HG03378 (cell line): ENCODE results near the gene FBXO17.
"Not testable (repeated sequence)": the region's sequence is repeated elsewhere in the genome, so short reads cannot be mapped to it uniquely, and the experiment has no call there.

ENCODE experiments used
- ATAC-seq: cut with Tn5 transposase; IDR thresholded peaks from one replicate; pipeline ENCODE4 v1.9.1; 2021; ENCODE audit warnings: mild to moderate bottlenecking, moderate library complexity; ENCODE audit not compliant: unreplicated experiment

Gene FBXO17

GRCh38 chr19:38975214-38975860 lies at the start of gene FBXO17:
Gene FBXO17 (minus strand): TSS chr19:38975742. CDS start chr19:38950319, 25,423 bp downstream.
- no peak for ATAC-seq

DNA sequence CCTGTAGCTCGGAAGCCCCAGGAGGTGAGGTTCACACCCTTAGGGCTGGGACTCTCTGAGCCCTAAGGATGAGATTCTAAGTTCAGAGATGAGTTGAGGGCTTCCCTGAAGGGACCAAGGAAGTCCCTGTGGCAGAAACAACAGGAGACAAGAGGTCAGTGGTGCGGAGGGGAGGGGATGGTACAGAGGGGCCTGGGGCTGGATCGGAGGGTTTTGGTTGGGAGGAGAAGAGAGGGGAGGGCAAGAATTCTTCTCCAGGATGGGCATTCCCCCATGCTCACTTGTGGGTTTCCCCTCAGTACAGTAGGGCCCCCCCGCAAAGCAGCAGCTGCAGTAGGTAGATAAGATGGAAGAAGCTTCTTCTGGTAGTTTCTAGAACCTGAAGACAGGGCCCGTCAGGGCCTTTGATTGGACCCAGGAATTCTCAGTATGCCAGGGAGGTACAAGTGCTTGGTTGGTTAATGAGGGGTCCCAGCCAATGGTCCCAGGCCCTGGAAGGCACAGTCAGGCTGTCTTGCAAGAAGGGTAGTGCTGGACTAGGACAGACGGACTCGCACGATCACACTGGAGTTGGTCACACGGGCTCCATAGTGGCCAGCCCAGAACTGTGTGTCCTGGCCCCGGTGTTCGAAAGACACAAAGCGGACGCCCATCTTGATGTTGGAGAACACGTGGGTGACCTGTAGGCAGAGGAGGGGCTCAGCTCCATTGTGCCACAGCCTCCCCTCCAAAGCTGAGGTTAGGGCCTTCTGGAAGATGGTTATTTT lies 49.5 kb upstream of the FBXO17 start:
- ATAC-seq: no peak

GRCh38 chr19:39021063-39021462 lies 45.5 kb upstream of the FBXO17 start:
- ATAC-seq: no peak

DNA sequence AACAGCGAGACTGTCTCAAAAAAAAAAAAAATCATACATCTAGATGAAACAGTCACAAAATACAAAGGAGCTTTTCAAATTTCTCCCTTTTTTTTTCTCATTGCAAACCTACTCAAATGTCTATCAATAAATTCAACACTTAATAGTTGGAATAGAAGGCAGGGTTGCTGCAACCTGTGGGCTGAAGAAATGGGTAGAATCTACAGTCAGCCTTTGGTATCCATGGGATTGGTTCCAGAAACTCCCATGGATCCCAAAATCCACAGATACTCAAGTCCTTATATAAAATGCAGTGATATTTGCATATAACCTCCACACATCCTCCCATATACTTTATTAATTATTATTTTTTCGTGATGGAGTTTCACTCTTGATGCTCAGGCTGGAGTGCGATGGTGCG lies 42.1 kb upstream of the FBXO17 start:
- ATAC-seq: no peak

GRCh38 chr19:39017026-39017425 lies 41.5 kb upstream of the FBXO17 start:
- ATAC-seq: no peak

DNA sequence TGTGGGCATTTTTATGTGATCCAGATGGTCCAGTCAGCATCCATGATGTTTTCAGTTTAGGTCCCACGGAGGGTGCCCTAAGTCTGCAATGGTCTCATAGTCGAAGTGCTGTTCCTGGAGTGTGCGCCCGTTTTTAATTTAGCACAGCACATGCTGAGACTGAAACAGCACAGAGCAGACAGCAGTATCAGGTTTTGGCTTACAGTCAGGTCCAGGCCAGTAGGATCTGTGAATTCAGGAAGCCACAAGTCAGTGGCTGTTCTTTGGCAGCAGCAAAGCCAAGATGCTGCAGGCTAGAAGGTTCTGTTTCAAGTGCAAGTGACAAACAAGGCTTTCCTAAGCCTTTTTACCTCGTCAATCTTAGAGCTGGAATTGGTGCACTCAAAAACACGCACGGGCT lies 38.5 kb upstream of the FBXO17 start:
- ATAC-seq: no peak

GRCh38 chr19:39009001-39009400 lies 33.5 kb upstream of the FBXO17 start:
- no peak for ATAC-seq

- no peak for ATAC-seq
Measured at GRCh38 chr19:39008137-39008536, 32.6 kb upstream of the FBXO17 start.

GRCh38 chr19:39007096-39007495 lies 31.6 kb upstream of the FBXO17 start:
- no peak for ATAC-seq

- no peak for ATAC-seq
Measured at GRCh38 chr19:39004403-39004802, 28.9 kb upstream of the FBXO17 start.

DNA sequence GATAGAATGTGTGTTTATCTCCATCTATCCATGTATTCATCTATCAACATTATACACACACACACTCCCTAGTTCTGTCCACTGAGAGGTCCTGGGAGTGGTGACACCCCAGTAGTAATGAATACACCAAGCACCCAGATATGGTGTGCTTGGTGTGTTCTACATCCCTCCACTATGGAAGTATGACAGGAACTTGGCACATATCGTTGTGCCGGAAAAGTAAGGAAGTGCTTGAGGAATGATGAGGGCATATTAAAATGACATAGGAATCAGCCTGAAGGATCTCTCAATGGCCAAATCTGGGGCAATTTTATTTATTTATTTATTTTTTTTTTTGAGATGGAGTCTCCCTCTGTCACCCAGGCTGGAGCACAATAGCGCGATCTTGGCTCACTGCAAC lies 28.3 kb upstream of the FBXO17 start:
- ATAC-seq: no peak

DNA sequence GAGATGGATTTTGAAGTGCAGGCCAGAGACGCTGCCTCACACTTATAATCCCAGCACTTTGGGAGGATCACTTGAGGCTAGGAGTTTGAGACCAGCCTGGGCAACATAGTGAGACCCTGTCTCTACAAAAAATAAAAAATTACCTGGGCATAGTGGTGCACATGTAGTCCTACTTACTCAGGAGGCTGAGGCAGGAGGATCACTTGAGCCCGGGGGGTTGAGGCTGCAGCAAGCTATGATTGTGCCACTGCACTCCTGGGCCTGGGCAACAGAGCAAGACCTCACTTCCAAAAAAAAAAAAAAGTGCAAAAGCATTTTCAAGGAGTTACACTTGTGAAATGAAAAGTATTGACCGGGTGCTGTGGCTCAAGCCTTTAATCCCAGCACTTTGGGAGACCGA lies 27.6 kb upstream of the FBXO17 start:
- ATAC-seq: no peak

- no peak for ATAC-seq
Measured at GRCh38 chr19:39001041-39001440, 25.5 kb upstream of the FBXO17 start.

- ATAC-seq: not testable (repeated sequence)
Measured at GRCh38 chr19:38997576-38997975, 22.0 kb upstream of the FBXO17 start.

DNA sequence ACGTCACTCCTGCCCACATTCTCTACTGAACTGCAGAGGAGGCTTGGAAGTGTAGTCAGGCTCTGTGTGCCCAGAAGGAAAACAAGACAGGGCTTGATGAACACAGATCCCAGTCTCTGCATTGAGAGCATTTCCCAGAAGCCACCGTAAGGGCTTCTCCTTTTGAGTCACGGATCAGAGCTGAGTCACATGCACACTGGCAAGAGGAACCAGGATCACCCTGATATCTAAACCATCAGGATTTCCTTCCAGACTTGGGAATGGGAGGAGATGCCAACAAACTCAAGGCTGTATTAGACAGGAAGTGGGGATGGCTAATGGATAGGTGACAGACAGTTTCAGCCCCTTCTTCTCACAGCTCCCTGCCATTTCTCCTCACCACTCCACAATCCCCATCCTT lies 17.7 kb upstream of the FBXO17 start:
- no peak for ATAC-seq

DNA sequence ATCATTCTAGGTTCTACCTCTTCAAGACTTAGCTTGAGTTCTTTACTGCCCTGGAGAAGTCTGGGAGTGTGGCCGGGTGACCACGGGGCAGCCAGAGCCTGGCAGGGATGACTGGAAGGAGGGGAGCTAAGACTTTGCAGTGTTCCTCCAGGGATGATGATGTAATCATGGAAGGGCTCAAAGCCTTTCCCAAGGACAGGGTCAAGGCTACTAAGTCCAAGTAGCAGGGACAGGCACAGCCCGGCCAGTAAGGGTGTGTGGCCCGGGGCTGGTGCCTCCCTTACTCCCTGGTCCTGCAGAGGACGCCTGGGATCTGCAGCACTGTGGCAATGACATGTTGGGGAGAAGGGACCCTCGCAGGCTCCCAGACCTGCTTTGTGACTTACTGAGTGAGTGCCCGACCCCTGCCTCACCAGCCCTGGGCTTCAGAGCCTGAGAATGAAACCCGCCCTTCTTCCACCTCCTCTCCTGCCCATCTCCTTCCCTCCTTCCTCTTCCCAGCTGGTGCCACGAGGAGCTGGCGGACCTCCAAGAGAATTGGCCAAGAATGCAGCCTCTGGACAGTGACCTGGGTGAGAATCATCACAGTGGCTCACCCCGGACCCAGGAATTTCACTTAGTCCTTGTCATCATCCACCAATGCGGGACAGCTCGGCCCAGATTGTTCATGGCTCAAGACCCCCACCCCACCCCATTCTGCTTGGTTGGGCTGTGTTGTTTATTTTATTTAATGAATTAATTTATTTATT lies 15.6 kb upstream of the FBXO17 start:
- no peak for ATAC-seq

DNA sequence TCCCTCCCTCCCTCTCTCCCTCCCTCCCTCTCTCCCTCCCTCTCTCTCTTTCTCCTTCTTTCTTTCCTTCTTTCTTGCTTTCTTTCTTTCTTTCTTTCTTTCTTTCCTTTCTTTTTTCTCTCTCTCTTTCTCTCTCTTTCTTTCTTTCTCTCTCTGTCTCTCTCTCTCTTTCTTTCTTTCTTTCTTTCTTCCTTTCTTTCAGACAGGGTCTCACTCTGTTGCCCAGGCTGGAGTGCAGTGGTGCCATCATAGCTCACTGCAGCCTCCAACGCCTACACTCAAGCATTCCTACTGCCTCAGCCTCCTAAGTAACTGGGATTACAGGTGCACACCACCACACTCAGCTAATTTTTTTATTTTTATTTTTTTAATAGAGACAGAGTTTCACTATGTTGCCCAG lies 14.1 kb upstream of the FBXO17 start:
- ATAC-seq: not testable (repeated sequence)

DNA sequence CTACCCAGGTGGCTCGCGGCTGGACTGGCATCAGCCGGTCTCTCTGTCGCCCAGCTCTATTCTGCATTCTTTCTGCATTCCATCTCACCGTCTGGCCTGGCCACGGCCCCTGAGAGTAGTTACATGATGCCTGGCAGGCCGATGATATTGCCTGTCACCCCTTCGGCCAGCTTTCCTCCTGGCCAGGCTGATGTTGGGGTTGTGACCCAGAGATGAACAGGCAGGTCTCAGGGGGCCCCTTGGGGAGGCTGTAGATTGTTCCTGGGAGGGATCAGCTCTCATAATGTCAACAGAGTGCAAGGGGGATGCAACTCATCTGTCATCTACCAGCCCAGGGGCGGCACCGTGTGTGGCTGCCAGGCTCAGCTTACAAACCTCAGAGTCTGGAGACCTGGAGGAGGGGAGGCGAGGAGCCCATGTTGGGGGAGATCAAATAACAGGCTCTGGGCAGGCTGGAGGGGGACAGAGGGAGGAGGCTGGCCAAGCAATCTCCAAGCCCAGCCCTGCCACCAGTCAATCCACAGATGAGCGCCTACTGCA lies 13.6 kb upstream of the FBXO17 start:
- no peak for ATAC-seq

- ATAC-seq: not testable (repeated sequence)
Measured at GRCh38 chr19:38988627-38989026, 13.1 kb upstream of the FBXO17 start.

DNA sequence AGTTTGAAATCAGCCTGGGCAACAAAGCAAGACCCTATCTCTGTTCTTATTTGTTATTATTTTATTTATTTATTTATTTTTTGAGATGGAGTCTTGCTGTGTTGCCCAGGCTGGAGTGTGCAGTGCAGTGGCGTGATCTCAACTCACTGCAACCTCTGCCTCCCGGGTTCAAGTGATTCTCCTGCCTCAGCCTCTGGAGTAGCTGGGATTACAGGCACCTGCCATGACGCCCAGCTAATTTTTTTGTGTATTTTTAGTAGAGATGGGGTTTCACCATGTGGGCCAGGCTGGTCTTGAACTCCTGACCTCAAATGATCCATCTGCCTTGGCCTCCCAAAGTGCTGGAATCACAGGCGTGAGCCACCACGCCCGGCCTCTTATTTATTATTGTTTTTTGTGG lies 12.2 kb upstream of the FBXO17 start:
- not testable (repeated sequence) for ATAC-seq

DNA sequence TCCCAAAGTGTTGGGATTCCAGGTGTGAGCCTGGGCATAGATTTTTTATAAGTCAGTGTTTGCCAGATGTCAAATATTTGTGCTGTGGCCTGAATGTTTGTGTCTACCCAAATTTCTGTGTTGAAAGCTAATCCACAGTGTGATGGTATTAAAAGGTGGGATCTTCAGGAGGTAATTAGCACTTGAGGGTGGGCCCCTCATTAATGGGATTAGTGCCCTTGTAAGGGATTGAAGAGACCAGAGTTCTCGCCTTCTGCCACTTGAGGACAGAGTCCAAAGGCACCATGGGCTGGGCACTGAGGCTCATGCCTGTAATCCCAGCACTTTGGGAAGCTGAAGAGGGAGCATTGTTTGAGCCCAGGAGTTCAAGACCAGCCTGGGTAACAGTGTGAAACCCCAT lies 9.7 kb upstream of the FBXO17 start:
- no peak for ATAC-seq
